ENCODE results near the gene ZNF771. TPM values are rescaled to one million over a fixed set of nuclear protein-coding genes. Genes with fewer than 3 reads are reported as not detected.
"Not testable (repeated sequence)": the region's sequence is repeated elsewhere in the genome, so short reads cannot be mapped to it uniquely, and the experiment has no call there.

Gene ZNF771
- total RNA-seq, 1 donor from 2014 or later = 12.0 TPM

DNA sequence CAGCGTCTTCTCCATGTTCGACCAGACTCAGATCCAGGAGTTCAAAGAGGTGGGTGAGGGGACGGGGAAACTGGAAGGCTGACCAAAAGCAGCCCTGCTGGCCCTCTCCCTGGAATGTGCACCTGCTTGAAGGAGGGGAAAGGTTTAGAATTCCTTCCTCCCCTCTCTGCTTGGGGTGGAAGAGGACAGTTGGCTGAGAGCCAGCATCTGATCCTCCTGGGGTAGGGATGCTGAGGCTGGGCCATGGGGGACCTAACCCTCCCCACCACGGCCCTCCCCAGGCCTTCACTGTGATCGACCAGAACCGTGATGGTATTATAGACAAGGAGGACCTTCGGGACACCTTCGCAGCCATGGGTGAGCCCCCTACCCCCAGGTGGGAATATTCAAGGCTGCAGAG is 31.5 kb upstream of the ZNF771 start:
- no peak for DNase-seq (ENCODE audit: low spot score)

- peak; percentile 65 for DNase-seq (ENCODE audit: low spot score)
Observed at GRCh38 chr16:30376461-30376902, 30.9 kb upstream of the ZNF771 start.

DNA sequence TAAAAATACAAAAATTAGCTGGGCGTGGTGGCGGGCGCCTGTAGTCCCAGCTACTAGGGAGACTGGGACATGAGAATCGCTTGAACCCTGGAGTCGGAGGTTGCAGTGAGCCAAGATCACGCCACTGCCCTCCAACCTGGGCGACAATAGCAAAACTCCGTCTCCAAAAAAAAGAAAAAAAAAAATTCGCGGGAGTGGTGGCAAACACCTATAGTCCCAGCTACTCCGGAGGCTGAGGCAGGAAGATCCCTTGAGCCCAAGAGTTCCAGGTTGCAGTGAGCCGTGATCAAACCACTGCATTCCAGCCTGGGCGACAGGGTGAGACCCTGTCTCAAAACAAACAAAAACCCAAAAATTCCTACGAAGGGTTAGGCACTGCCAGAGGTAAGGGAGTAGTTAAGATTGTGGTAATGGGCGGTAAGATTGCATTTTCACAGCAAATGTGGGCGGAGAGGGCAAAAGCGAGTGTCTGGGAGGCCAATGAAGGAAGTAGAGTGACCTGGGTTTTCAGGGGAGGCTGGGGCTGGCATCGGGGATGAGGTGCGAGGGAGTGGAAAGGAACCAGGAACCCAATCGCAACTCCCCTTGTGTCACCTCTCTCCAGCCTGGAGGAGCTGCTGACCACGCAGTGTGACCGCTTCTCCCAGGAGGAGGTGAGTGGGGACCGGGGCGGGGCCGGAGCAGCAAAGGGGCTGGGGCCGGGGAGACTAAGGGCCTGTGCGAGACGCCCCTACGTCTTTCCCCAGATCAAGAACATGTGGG is 30.2 kb upstream of the ZNF771 start:
- DNase-seq (ENCODE audit: low spot score) = no peak

DNA sequence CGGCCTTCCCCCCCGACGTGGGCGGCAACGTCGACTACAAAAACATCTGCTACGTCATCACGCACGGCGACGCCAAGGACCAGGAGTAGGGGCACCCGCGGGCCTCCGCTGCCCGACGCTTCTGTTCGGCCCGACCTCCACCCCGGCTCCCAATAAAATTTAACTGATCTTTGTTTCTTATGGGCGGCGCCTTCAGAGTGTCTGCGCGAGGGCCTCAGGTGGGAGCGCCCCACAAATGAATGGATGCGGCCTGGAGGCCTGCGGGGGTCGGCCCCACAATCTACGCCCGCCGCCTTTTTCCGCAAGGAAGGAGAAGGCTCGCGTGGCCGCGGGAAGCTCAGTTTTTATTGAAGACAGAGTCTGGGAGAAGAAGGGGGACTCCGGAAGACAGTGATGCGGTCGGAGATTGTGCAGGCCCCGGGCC is 29.6 kb upstream of the ZNF771 start:
- peak; percentile 92 for DNase-seq (ENCODE audit: low spot score)

- DNase-seq (ENCODE audit: low spot score) = peak; percentile 99
Observed at GRCh38 chr16:30378236-30379157, 28.9 kb upstream of the ZNF771 start.

DNA sequence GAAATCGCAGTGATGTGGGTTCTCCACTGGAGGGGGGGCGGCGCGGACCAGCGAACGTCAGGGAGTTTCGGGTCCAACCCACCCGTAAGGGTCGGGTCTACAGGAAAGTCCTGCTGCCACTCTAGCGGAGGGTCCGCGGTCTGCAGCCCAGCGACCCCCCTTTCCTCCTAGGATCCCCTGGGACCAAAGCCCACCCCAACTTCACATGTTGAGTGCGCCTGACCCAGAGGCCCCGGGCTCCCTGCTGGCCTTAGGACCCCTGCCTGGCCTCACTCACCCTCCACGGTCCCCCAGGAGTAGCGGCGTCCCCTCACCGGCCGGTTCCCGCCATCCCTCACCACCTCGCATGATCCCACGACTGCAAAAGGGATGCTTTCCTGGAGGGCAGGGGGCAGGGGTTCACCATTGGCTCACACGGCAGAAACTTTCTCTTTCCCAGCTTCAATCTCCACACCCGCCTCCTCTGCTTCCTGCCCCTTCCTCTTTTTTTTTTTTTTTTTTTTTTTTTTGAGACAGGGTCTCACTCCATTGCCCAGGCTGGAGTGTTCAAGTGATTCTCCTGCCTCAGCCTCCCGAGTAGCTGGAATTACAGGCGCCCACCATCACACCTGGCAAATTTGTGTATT is 28.1 kb upstream of the ZNF771 start:
- DNase-seq (ENCODE audit: low spot score) = no peak

GRCh38 chr16:30380072-30380802 is 27.2 kb upstream of the ZNF771 start:
- DNase-seq (ENCODE audit: low spot score) = no peak

- DNase-seq (ENCODE audit: low spot score) = no peak
Observed at GRCh38 chr16:30380803-30381208, 26.6 kb upstream of the ZNF771 start.

DNA sequence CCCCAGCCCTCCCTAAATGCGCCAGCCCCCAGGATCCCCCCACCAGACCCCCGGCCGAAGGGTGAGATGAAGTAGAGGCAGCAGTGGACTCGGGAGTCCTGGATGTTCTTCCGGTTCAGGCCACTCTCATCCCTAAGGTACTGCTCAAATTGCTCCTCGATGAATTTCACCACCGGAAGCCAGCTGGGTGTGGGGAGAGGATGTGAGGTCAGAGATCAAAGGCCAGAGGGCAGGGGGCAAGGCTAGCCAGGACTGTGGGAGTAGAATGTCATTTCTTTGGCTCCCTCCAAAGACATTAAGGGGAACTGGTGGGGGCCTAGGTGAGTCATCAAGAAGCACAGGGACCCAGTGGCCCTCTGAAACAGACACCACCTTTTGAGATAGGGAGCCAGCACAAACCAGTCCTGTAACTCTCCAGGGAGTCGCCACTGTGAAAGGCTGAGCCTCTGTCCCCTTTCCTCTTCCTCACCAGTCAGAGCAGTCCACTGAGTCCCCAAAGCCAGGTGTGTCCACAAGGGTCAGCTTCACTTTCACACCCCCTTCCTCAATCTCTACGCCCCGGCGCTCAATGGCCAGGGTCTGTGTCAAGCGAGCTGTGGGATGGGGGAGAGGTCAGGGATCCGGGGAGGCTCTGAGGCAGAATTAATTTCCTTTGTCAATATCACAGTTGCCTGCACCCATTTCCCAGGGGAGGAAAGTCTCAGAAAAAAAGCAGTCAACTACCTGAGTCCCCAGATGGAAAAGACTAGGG is 25.9 kb upstream of the ZNF771 start:
- no peak for DNase-seq (ENCODE audit: low spot score)

DNA sequence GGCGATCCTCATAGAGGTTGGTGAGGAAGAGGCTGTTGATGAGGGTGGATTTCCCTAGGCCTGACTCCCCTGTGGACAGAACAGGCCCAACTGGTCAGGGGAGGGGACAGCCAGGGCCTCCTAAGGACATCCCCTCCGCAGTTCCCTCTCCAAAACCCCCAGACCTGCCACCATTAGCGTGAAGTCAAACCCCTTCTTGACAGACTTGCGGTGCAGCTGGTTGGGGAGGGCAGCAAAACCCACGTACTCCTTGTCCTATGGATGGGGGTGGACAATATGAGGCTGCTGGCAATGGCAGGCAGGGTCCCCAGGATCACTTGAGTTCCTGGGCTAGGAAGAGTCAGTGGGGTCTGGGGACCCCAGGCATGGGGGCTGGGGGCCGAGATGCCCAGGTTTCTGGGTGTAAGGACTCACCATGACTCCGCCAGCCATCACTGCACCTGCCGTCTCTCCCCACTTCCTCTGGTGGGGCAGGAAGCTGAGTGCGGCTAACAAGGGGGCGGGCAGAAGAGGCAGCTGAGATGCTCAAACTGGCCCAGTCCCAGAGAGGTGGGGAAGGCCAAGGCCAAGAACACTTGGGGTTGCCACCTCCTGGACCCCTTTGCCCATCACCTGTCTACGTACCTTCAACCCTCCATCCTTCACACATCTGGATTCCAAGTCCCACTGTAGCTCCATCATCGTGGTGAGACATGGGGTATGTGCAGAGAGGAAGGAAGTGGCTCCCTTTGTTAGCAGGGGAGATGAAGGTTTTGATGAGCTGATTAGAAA is 25.1 kb upstream of the ZNF771 start, which contains the start of gene SEPTIN1:
SEPTIN1 (minus strand) TSS at position 451 of the 771 bp plus-strand sequence; CDS start at position 432, 19 bp downstream.
- no peak for DNase-seq (ENCODE audit: low spot score)

DNA sequence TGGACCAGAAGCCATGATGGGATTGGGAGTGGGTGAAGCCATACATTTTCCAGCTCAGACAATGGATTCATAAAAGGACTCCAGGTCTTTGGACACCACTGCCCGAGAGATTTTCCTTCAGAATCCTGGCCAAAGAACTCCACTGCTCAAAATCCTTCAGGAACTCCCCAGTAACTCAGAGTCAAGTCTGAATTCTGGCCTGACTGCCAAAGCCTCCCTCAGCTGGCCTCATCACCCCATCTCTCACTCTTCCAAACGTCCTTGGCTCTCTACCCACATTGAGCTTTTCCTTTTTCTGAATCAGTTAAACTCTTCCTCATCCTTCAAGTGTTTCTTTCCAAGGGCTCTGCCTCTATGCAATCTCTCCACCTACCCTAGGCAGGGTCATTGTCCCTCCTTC is 23.9 kb upstream of the ZNF771 start:
- DNase-seq (ENCODE audit: low spot score) = peak; percentile 61

GRCh38 chr16:30394592-30395154 is 12.7 kb upstream of the ZNF771 start:
- DNase-seq (ENCODE audit: low spot score) = no peak

DNA sequence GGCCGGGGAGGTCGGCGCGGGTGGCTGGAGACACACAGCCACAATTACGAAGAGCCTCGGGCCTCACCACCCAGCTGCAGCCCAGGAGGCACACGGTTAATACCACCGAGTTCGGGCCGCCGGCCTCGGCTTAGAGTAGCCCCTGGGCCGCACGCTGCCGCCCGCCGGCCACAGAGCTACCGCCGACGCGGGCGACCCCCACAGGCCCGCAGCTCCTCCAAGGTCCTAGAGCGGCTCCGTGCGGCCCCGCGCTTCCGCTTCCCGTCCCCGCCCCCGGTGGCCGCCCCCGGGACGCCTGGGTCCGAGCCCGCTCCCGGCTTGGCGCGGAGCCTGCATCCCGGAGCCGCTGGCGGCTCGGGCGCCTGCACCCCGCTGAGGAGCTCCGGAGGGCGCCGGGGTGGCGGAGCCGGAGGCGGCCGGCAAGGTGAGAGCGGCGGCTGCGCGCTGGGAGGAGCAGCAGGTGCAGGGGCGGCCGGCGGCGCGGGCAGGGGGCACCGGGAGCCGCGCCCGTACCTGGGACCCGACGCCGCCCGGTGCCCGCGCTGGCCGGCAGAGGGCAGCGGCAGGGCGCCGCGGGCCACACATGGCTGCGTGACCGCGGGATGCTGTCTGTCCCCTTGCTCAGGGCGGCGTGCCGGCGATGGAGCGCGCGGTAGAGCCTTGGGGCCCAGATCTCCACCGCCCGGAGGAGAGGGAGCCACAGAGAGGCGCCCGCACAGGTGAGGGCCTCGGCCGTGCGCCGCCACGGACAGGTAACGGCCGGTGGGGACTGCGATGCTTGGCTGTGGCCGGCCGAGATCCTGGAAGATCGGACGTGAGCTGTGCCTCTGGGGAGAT is 12.0 kb upstream of the ZNF771 start, which contains the start of gene ZNF48:
ZNF48 (plus strand) TSS at position 266 of the 837 bp plus-strand sequence; CDS start at position 641, 375 bp downstream.
- DNase-seq (ENCODE audit: low spot score) = peak; percentile 95

DNA sequence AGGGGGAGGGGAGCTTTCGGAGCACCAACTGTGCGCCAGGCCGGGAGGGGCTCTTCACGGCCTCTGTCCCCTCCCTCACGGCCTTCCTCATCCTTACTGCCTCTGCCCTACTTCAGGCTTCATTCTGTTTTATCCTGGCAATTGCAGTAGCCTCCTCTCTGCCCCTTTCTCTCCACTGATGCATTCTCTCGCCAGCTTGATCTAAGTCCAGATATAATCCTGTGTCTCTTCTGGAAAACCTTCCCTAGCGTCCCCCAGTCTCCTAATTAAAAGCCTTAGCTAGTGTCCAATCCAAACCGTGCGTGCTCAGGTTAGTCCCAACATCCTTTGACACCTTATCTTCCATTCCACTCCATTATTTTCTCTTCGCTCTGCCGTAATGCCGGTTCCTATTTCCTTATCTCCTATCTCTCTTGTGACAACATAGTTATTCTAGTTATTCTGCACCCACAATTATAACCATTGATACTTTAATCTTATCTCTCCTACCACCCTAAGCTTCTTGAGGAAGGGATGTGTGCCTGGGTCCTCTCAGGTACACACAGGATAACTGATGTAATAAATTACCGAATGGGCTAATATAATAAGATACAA is 11.3 kb upstream of the ZNF771 start:
- peak; percentile 38 for DNase-seq (ENCODE audit: low spot score)

GRCh38 chr16:30396627-30397026 is 10.8 kb upstream of the ZNF771 start:
- DNase-seq (ENCODE audit: low spot score) = not testable (repeated sequence)

DNA sequence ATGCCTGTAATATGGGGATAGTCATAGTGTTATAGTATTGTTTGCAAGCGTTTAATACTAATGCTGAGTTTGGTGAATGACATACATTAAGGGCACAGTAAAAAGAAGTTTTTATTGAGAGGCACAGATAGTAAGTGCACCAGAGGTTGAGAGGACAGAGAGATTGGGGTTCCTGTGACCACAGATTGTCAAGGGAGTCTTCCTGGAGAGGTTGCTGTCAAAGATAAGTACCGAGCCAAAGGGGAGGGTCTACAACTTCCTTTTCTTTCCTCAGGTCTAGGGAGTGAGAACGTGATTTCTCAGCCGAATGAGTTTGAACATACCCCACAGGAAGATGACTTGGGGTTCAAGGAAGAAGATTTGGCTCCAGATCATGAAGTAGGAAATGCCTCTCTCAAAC is 10.3 kb upstream of the ZNF771 start:
- no peak for DNase-seq (ENCODE audit: low spot score)

GRCh38 chr16:30397776-30398660 is 9.4 kb upstream of the ZNF771 start:
- DNase-seq (ENCODE audit: low spot score) = no peak
